Measurements from ENCODE around the gene ATMIN. TPM values are rescaled to one million over a fixed set of nuclear protein-coding genes. Genes with fewer than 3 reads are reported as not detected.

The ATMIN gene
- total and polyA plus RNA-seq, 2 of the 13 experiments (the other 11 are each of a cell fraction or from before 2014, with no cell fraction given): 34.6 to 60.4 TPM

DNA sequence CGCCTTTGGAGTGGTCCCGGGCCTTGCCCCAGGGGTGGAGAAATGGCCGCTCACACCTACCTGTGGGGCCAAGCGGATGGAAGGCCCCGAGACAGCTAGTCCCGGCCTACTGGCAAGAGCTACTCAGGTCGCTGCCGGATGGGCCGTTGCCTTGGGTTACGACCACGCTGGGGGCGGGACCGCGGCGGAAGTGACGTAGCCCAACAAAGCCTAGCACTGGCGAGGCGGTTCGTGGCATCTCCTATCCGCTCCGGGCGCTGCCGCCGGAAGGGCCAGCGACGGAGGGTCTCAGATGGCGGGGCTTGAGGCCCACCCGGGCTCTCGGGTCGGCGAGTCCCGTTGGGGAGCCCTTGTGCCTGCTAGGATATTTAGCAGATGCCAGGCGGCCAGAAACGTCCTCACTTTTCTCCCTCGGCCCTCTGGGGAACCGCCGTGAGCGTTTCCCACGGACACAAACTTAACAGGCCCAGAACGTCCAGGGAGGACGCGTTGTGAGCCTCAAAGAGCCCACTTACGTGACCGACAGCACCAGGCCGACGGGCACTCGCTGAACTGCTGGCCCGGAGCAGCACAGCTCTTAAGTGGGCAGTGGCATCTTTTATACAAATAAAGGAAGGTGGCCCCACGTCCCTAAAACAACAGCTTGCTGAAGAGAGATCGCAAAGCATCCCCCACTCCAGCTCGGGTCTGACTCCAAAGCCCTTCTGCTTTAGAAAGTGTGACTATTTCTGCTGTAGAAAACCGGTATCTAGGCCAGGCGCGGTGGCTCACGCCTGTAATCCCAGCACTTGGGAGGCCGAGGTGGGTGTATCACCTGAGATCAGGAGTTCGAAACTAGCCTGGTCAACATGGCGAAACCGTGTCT lies 41.7 kb downstream of the ATMIN start, which contains the start of gene C16orf46 (continued):
- TF ChIP-seq XRCC5 (optimal IDR thresholded peaks at IDR 0.05; ENCODE audit: low read length) (peak; percentile 31), YY1 (IDR thresholded peaks at IDR 0.05; ENCODE audit: insufficient read depth, insufficient replicate concordance, low read depth, low read length) (peak; percentile 77), ZNF160 (CRISPR knock-in tag; IDR thresholded peaks at IDR 0.05) (peak; percentile 90; the same call in 1 of the 2 replicates), ATF7 (IDR thresholded peaks at IDR 0.05) (no peak), ATF7 (CRISPR knock-in tag; IDR thresholded peaks at IDR 0.05) (peak; percentile 25; the same call in 1 of the 2 replicates), RBFOX2 (IDR thresholded peaks at IDR 0.05; ENCODE audit: low read depth, low read length) (peak; percentile 96), NBN (conservative IDR thresholded peaks at IDR 0.05) (no peak), TFE3 (CRISPR knock-in tag; IDR thresholded peaks at IDR 0.05) (peak; percentile 48), ZNF564 (CRISPR knock-in tag; IDR thresholded peaks at IDR 0.05) (no peak), ZBTB33 (CRISPR knock-in tag; IDR thresholded peaks at IDR 0.05) (peak; percentile 38), DNMT1 (CRISPR knock-in tag; IDR thresholded peaks at IDR 0.05) (no peak), ZBTB42 (CRISPR knock-in tag; IDR thresholded peaks at IDR 0.05) (no peak; the same call in 1 of the 2 replicates), ATM (IDR thresholded peaks at IDR 0.05; ENCODE audit: borderline replicate concordance) (no peak), ZNF546 (CRISPR knock-in tag; conservative IDR thresholded peaks at IDR 0.05) (0 out of 2 replicates have a peak, but pooled peaks have one; percentile 83), WIZ (CRISPR knock-in tag; IDR thresholded peaks at IDR 0.05) (no peak), CHD4 (IDR thresholded peaks at IDR 0.05; ENCODE audit: borderline replicate concordance, low read length) (no peak), ZSCAN9 (CRISPR knock-in tag; IDR thresholded peaks at IDR 0.05; ENCODE audit: borderline replicate concordance) (no peak)
- TF ChIP-seq, protein P1, sequence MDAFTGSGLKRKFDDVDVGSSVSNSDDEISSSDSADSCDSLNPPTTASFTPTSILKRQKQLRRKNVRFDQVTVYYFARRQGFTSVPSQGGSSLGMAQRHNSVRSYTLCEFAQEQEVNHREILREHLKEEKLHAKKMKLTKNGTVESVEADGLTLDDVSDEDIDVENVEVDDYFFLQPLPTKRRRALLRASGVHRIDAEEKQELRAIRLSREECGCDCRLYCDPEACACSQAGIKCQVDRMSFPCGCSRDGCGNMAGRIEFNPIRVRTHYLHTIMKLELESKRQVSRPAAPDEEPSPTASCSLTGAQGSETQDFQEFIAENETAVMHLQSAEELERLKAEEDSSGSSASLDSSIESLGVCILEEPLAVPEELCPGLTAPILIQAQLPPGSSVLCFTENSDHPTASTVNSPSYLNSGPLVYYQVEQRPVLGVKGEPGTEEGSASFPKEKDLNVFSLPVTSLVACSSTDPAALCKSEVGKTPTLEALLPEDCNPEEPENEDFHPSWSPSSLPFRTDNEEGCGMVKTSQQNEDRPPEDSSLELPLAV (CRISPR knock-in tag; conservative IDR thresholded peaks at IDR 0.05; ENCODE audit: low read depth): no peak
- TF ChIP-seq, protein P2, sequence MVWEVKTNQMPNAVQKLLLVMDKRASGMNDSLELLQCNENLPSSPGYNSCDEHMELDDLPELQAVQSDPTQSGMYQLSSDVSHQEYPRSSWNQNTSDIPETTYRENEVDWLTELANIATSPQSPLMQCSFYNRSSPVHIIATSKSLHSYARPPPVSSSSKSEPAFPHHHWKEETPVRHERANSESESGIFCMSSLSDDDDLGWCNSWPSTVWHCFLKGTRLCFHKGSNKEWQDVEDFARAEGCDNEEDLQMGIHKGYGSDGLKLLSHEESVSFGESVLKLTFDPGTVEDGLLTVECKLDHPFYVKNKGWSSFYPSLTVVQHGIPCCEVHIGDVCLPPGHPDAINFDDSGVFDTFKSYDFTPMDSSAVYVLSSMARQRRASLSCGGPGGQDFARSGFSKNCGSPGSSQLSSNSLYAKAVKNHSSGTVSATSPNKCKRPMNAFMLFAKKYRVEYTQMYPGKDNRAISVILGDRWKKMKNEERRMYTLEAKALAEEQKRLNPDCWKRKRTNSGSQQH (CRISPR knock-in tag; IDR thresholded peaks at IDR 0.05; ENCODE audit: low read depth): peak; percentile 68; the same call in 1 of the 2 replicates
- TF ChIP-seq, protein P3, sequence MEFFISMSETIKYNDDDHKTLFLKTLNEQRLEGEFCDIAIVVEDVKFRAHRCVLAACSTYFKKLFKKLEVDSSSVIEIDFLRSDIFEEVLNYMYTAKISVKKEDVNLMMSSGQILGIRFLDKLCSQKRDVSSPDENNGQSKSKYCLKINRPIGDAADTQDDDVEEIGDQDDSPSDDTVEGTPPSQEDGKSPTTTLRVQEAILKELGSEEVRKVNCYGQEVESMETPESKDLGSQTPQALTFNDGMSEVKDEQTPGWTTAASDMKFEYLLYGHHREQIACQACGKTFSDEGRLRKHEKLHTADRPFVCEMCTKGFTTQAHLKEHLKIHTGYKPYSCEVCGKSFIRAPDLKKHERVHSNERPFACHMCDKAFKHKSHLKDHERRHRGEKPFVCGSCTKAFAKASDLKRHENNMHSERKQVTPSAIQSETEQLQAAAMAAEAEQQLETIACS (CRISPR knock-in tag; IDR thresholded peaks at IDR 0.05): no peak
- TF ChIP-seq, protein P4, sequence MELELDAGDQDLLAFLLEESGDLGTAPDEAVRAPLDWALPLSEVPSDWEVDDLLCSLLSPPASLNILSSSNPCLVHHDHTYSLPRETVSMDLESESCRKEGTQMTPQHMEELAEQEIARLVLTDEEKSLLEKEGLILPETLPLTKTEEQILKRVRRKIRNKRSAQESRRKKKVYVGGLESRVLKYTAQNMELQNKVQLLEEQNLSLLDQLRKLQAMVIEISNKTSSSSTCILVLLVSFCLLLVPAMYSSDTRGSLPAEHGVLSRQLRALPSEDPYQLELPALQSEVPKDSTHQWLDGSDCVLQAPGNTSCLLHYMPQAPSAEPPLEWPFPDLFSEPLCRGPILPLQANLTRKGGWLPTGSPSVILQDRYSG (CRISPR knock-in tag; IDR thresholded peaks at IDR 0.05): peak; percentile 58; the same call in 1 of the 2 replicates
